Measurements from ENCODE around the gene EPB41L5.

- TF ChIP-seq CTCF (conservative IDR thresholded peaks at IDR 0.05; ENCODE audit: low read length) (no peak), EZH2phosphoT487 (IDR thresholded peaks at IDR 0.05; ENCODE audit: borderline replicate concordance, low read depth, low read length) (no peak)
Observed at GRCh38 chr2:120013597-120014223, 833 bp downstream of the EPB41L5 start.
